ENCODE data around the gene CHRNA4. TPM values are rescaled to one million over a fixed set of nuclear protein-coding genes. Genes with fewer than 3 reads are reported as not detected.

The CHRNA4 gene
- total and polyA plus RNA-seq, 10 of the 15 experiments (the other 5 are each of a cell fraction or from before 2014, with no cell fraction given): 0.04 to 0.41 (median 0.06) TPM; not detected in 5

DNA sequence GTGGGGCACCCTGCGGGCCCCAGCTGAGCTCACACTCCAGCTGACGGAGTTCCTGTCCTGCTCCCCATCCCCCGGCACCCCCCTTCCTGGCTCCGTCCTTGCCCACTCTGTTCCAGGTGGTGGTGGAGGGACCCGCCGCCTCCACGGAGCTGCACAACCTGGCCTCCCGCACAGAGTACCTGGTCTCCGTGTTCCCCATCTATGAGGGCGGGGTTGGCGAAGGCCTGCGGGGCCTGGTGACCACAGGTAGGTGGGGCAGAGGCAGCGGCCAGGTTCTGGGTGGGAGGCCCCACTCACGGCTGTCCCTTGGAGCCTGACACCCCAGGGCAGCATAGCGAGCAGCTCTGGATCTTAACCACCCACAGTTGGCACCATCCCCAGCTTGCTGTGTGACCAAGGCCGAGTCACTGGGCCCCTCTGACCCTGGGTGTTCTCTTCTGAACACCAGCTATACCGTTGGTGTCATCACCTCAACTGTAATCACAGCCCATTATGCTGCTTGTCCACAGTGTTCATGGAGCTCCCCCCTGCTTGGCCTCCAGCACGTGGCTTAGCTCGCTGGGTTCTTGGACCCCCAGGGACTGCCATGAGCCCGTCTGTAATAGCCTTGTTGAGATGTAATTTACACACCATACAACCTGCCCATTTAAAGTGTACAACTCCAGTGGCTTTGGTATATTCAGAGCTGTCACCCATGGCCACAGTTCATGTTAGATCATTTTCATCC is 50.7 kb downstream of the CHRNA4 start:
- no peaks in the 10 kb centered on the region for H4K20me1 ChIP-seq (ENCODE audit: control insufficient read depth, insufficient read depth)
- no TSS peak for BruUV-seq (replicated peaks)
- no peaks in the 10 kb centered on the region for H3K36me3 ChIP-seq (ENCODE audit: control insufficient read depth in 2 of 2, insufficient read depth in 2 of 2, low read length in 1 of 2)
- ATAC-seq: no peak; the same call in 2 of the 3 replicates
- SMC1A ChIA-PET (ENCODE audit: uncharacterized antibody, unreplicated experiment): interaction anchor here (0.7 kb wide), 1 partner anchor 71 kb away, joined by 4 read pairs; no protein-coding TSS in a partner anchor
- no peak overlapping the region for H3K4me3 ChIP-seq
- H3K9ac ChIP-seq (ENCODE audit: control insufficient read depth, insufficient read depth, low read length): no peak overlapping the region
- WGBS (ENCODE audit: insufficient coverage, insufficient replicate concordance, low lambda C conversion rate, missing lambda C conversion rate): 26% methylated on average over 20 of the region's 20 CpGs
- no peak overlapping the region for H3K4me2 ChIP-seq (ENCODE audit: control insufficient read depth, insufficient read depth)
- no peaks in the 10 kb centered on the region for H3K27me3 ChIP-seq (replicated peaks in 1 of 2; ENCODE audit: control insufficient read depth in 2 of 2, insufficient read depth in 2 of 2, low read length in 1 of 2)
- H3K4me1 ChIP-seq (ENCODE audit: control insufficient read depth, insufficient read depth, low read length): no peaks in the 10 kb centered on the region
- intact Hi-C loops (cut with micrococcal nuclease; ENCODE audit: unreplicated experiment) (no loop called here), in situ Hi-C loops (cut with MboI) (no loop called here)
- POLR2A ChIA-PET: interaction anchor here (1.0 kb wide), 1 partner anchor 21 kb away, joined by 3 read pairs; no protein-coding TSS in a partner anchor
- no peak for DNase-seq (ENCODE audit: low read depth, low spot score)
- RAD21 ChIA-PET (ENCODE audit: unreplicated experiment): interaction anchor here (0.8 to 1.8 kb wide), 2 partner anchors 47 to 87 kb away, joined by 3 to 5 read pairs; no protein-coding TSS in a partner anchor
- no peaks in the 10 kb centered on the region for H3K79me2 ChIP-seq (ENCODE audit: control insufficient read depth, insufficient read depth, low read length)
- no peak overlapping the region for H2AFZ ChIP-seq (ENCODE audit: control insufficient read depth, low read depth, low read length)
- no peak for TF ChIP-seq KDM1A (IDR thresholded peaks at IDR 0.05; ENCODE audit: borderline replicate concordance)
- TF ChIP-seq ZBED1 (IDR thresholded peaks at IDR 0.05; ENCODE audit: borderline replicate concordance): no peak
- TF ChIP-seq, protein P1, sequence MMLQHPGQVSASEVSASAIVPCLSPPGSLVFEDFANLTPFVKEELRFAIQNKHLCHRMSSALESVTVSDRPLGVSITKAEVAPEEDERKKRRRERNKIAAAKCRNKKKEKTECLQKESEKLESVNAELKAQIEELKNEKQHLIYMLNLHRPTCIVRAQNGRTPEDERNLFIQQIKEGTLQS (IDR thresholded peaks at IDR 0.05; ENCODE audit: borderline replicate concordance, extremely low read depth, low read depth, low read length): no peak
- TF ChIP-seq MTA3 (IDR thresholded peaks at IDR 0.05; ENCODE audit: borderline replicate concordance, low read length): no peak
- TF ChIP-seq, protein P2, sequence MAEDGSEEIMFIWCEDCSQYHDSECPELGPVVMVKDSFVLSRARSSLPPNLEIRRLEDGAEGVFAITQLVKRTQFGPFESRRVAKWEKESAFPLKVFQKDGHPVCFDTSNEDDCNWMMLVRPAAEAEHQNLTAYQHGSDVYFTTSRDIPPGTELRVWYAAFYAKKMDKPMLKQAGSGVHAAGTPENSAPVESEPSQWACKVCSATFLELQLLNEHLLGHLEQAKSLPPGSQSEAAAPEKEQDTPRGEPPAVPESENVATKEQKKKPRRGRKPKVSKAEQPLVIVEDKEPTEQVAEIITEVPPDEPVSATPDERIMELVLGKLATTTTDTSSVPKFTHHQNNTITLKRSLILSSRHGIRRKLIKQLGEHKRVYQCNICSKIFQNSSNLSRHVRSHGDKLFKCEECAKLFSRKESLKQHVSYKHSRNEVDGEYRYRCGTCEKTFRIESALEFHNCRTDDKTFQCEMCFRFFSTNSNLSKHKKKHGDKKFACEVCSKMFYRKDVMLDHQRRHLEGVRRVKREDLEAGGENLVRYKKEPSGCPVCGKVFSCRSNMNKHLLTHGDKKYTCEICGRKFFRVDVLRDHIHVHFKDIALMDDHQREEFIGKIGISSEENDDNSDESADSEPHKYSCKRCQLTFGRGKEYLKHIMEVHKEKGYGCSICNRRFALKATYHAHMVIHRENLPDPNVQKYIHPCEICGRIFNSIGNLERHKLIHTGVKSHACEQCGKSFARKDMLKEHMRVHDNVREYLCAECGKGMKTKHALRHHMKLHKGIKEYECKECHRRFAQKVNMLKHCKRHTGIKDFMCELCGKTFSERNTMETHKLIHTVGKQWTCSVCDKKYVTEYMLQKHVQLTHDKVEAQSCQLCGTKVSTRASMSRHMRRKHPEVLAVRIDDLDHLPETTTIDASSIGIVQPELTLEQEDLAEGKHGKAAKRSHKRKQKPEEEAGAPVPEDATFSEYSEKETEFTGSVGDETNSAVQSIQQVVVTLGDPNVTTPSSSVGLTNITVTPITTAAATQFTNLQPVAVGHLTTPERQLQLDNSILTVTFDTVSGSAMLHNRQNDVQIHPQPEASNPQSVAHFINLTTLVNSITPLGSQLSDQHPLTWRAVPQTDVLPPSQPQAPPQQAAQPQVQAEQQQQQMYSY (CRISPR knock-in tag; IDR thresholded peaks at IDR 0.05): no peak
- TF ChIP-seq, protein P3, sequence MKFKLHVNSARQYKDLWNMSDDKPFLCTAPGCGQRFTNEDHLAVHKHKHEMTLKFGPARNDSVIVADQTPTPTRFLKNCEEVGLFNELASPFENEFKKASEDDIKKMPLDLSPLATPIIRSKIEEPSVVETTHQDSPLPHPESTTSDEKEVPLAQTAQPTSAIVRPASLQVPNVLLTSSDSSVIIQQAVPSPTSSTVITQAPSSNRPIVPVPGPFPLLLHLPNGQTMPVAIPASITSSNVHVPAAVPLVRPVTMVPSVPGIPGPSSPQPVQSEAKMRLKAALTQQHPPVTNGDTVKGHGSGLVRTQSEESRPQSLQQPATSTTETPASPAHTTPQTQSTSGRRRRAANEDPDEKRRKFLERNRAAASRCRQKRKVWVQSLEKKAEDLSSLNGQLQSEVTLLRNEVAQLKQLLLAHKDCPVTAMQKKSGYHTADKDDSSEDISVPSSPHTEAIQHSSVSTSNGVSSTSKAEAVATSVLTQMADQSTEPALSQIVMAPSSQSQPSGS (IDR thresholded peaks at IDR 0.05; ENCODE audit: low read length): no peak
- TF ChIP-seq MYB (IDR thresholded peaks at IDR 0.05; ENCODE audit: borderline replicate concordance, low read depth, low read length): no peak
- CTCF ChIA-PET: interaction anchor here (1.2 to 2.1 kb wide), 2 partner anchors 72 to 77 kb away, joined by 3 to 12 read pairs; no protein-coding TSS in a partner anchor
- no peak overlapping the region for H3K27ac ChIP-seq (ENCODE audit: control insufficient read depth, insufficient read depth)
- no peak for FAIRE-seq
- H3K9me3 ChIP-seq (replicated peaks; ENCODE audit: control insufficient read depth, insufficient read depth, low read length): no peaks in the 10 kb centered on the region
